OCI-LY7 (cell line): ENCODE results near the gene DUSP9. TPM values are rescaled to one million over a fixed set of nuclear protein-coding genes. Genes with fewer than 3 reads are reported as not detected.

Experiments used
- BruUV-seq: library from RNA; stranded (reverse); fragments of 400-500 nt; replicated peaks from 2 replicates; lab custom pipeline; 2021; lab: Mats Ljungman, UMichigan
- CTCF ChIA-PET: fragments of 300-600 bp; sonication (Branson Sonifier 250); formaldehyde crosslinking; loops from one replicate; lab custom pipeline; 2022; ENCODE audit warnings: antibody characterized with exemption; ENCODE audit not compliant: unreplicated experiment; lab: Charles Lee
- POLR2A ChIA-PET: fragments of 300-600 bp; sonication (Branson Sonifier 250); formaldehyde crosslinking; loops from one replicate; lab custom pipeline; 2022; ENCODE audit warnings: antibody characterized with exemption; lab: Charles Lee
- DNase-seq: peaks from one replicate; pipeline ENCODE4 v3.0.0-alpha.2; 2015; ENCODE audit warnings: low spot score
- H2AFZ ChIP-seq: fragments of 200-600 bp; sonication (generic), shearing (Covaris generic); 2 replicates; pipeline ENCODE4 v1.6.1; 2014; ENCODE audit warnings: mild to moderate bottlenecking, antibody characterized with exemption, low read length, moderate library complexity
- H3K27ac ChIP-seq: fragments of 200-600 bp; sonication (generic); 2 replicates; pipeline ENCODE4 v1.5.1; 2014; ENCODE audit warnings: mixed run types, low read depth, mild to moderate bottlenecking, moderate library complexity, low read length, inconsistent platforms; ENCODE audit not compliant: poor library complexity, severe bottlenecking
- H3K36me3 ChIP-seq: fragments of 200-600 bp; sonication (generic); 2 replicates; pipeline ENCODE4 v1.6.1; 2014; ENCODE audit warnings: mild to moderate bottlenecking, antibody characterized with exemption, low read length, moderate library complexity, mixed read lengths; ENCODE audit not compliant: insufficient read depth
- H3K4me1 ChIP-seq: fragments of 200-600 bp; sonication (generic); 2 replicates; pipeline ENCODE4 v1.5.1; 2014; ENCODE audit warnings: mild to moderate bottlenecking, low read length; ENCODE audit not compliant: insufficient read depth, poor library complexity, severe bottlenecking
- H3K4me2 ChIP-seq: fragments of 200-600 bp; sonication (generic); 2 replicates; pipeline ENCODE4 v1.6.1; 2014; ENCODE audit warnings: mild to moderate bottlenecking, low read length
- H3K4me3 ChIP-seq: fragments of 200-600 bp; sonication (generic); 2 replicates; pipeline ENCODE4 v1.5.1; 2014; ENCODE audit warnings: mild to moderate bottlenecking, low read depth, low read length; ENCODE audit not compliant: poor library complexity, severe bottlenecking
- H3K79me2 ChIP-seq: fragments of 200-600 bp; sonication (generic); 2 replicates; pipeline ENCODE4 v1.6.1; 2016; ENCODE audit warnings: low read depth, mild to moderate bottlenecking, low read length, moderate library complexity, mixed read lengths; ENCODE audit not compliant: insufficient read depth
- H3K9me2 ChIP-seq: fragments of 200-600 bp; sonication (generic); 2 replicates; pipeline ENCODE4 v1.6.1; 2016; ENCODE audit warnings: mild to moderate bottlenecking, low read length, mixed read lengths; ENCODE audit not compliant: insufficient read depth
- H3K9me3 ChIP-seq: fragments of 200-600 bp; sonication (generic); 2 replicates; pipeline ENCODE4 v1.6.1; 2014; ENCODE audit warnings: mild to moderate bottlenecking, mixed run types, low read length, mixed read lengths
- H4K20me1 ChIP-seq: fragments of 200-600 bp; sonication (generic); 2 replicates; pipeline ENCODE4 v1.6.1; 2014; ENCODE audit warnings: mild to moderate bottlenecking, antibody characterized with exemption, low read length, moderate library complexity, mixed read lengths; ENCODE audit not compliant: insufficient read depth
- CTCF ChIP-seq: fragments of 200-600 bp; sonication (generic); conservative IDR thresholded peaks from 2 replicates; pipeline ENCODE4 v1.5.1; 2014; ENCODE audit warnings: mild to moderate bottlenecking, antibody characterized with exemption, low read length, moderate library complexity, mixed read lengths
- EZH2phosphoT487 ChIP-seq: fragments of 200-600 bp; sonication (generic); IDR thresholded peaks from 2 replicates; pipeline ENCODE4 v1.6.1; 2018; ENCODE audit warnings: low read depth, borderline replicate concordance, mild to moderate bottlenecking, mixed run types, antibody characterized with exemption, low read length, moderate library complexity, mixed read lengths
- intact Hi-C: fragments of 100-400 bp; cut with micrococcal nuclease; formaldehyde crosslinking; loops from one replicate; pipeline ENCODE4 v1.10.0; 2022; ENCODE audit not compliant: unreplicated experiment
- total RNA-seq, 2 experiments: library from RNA; depleted of rRNA in 1 of 2; stranded (reverse); fragments of >200 nt in 1 of 2; shearing (Covaris generic) in 1 of 2; gene quantifications; 2 replicates each; pipeline ENCODE4 v1.2.3, GENCODE V29; 2014 to 2022

DUSP9 gene
- total RNA-seq, 2 experiments from 2014 or later: not detected

DNA sequence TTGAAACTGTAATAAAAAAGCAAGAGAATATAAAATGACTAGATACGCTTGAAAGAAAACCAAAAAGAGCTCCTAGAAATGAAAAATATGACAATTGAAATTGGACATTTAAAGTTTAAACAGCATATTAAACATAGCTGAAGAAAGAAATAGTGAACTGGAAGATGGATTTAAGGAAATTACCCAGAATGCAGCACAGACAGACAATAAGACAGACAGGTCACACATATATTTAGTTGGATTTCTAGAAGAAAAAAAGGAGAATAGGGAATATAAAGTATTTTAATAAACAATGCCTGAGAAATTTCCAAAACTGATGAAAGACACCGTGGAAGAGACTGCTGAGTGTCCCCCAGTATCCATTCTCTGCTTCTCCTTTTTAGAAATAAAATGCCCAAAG, 6.6 kb downstream of the DUSP9 start:
- Histone ChIP-seq H3K4me3 (no peak overlapping the region), H2AFZ (no peak overlapping the region), H3K36me3 (no peaks in the 10 kb centered on the region), H3K9me3 (no peaks in the 10 kb centered on the region), H3K9me2 (no peaks in the 10 kb centered on the region), H4K20me1 (no peaks in the 10 kb centered on the region), H3K4me2 (no peak overlapping the region), H3K4me1 (no peaks in the 10 kb centered on the region), H3K27ac (no peak overlapping the region), H3K79me2 (no peaks in the 10 kb centered on the region)
- DNase-seq: no peak
- ChIA-PET POLR2A (interaction anchor here (0.6 kb wide), 1 partner anchor 103 kb away, joined by 4 read pairs; no protein-coding TSS in a partner anchor), CTCF (no interaction called here)
- TF ChIP-seq EZH2phosphoT487 (no peak), CTCF (no peak)
- no TSS peak for BruUV-seq
- intact Hi-C loops: no loop called here

DNA sequence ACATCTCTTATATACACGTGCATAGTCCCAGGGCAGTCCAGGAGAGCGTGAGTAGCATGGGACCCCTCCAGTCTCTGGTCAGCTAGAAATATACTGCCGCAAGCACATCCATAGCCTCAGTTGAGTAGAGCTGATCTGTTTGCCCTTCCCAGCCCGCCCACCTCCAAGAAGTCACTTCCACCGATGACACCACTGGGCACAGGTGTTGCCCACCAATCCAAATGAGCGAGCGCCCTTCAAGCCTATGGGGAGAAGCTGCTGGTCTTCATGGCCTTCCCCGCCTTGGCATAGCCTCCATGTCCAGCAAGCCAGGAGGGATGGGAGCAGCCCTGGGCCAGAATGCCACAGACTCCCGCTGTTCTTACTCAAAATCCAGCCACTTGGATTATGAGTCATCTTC, 10.2 kb downstream of the DUSP9 start:
- BruUV-seq: no TSS peak
- ChIA-PET CTCF (interaction anchor here (0.6 kb wide), 1 partner anchor 649 kb away, joined by 12 read pairs; no protein-coding TSS in a partner anchor), POLR2A (no interaction called here)
- Histone ChIP-seq H3K4me2 (no peak overlapping the region), H3K27ac (no peak overlapping the region), H3K36me3 (no peaks in the 10 kb centered on the region), H3K4me3 (no peak overlapping the region), H3K9me3 (no peaks in the 10 kb centered on the region), H4K20me1 (no peaks in the 10 kb centered on the region), H2AFZ (no peak overlapping the region), H3K9me2 (no peaks in the 10 kb centered on the region), H3K4me1 (no peaks in the 10 kb centered on the region), H3K79me2 (no peaks in the 10 kb centered on the region)
- intact Hi-C loops: no loop called here
- TF ChIP-seq EZH2phosphoT487 (no peak), CTCF (no peak)
- no peak for DNase-seq

DNA sequence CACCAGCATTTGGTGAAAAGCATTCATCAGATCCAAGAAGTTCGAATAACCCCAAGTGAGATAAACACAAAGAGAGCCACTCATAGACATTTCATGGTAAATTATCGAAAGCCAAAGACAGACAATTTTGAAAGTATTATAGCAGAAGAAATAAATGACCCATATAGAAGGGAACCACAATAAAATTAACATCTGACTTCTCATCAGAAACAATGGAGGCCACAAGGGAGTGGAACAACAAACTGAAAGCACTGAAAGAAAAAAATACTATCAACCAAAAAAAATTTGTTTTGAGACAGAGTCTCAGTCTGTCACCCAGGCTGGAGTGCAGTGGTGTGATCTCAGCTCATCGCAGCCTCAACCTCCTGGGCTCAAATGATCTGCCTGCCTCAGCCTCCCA, 12.3 kb downstream of the DUSP9 start:
- Histone ChIP-seq H3K27ac (no peak overlapping the region), H4K20me1 (no peaks in the 10 kb centered on the region), H3K9me2 (no peaks in the 10 kb centered on the region), H3K4me2 (no peak overlapping the region), H3K36me3 (no peaks in the 10 kb centered on the region), H2AFZ (no peak overlapping the region), H3K9me3 (no peaks in the 10 kb centered on the region), H3K4me3 (no peak overlapping the region), H3K79me2 (no peaks in the 10 kb centered on the region), H3K4me1 (no peaks in the 10 kb centered on the region)
- POLR2A ChIA-PET: no interaction called here
- BruUV-seq: no TSS peak
- CTCF ChIA-PET: no interaction called here
- TF ChIP-seq EZH2phosphoT487 (no peak), CTCF (no peak)
- intact Hi-C loops: no loop called here
- no peak for DNase-seq
